RWPE1 (cell line): ENCODE results near the gene BBS12.

ENCODE experiments used
- CTCF ChIA-PET: fragments of 350-600 bp; sonication (Branson Sonifier 250); formaldehyde crosslinking; extraction: SDS; loops from one replicate; lab custom pipeline; 2021; lab: Yijun Ruan, JAX
- POLR2A ChIA-PET: fragments of 400-600 bp; formaldehyde crosslinking; extraction: SDS; loops from one replicate; lab custom pipeline; 2020; ENCODE audit warnings: antibody characterized with exemption; ENCODE audit not compliant: low non-redundant PET; lab: Yijun Ruan, JAX
- DNase-seq: peaks from one replicate; pipeline ENCODE4 v3.0.0; 2012; ENCODE audit warnings: low spot score
- H3K27ac ChIP-seq: fragments of 450-650 bp; 2 replicates; pipeline ENCODE4 v1.5.1; 2017
- CTCF ChIP-seq: fragments of 450-650 bp; conservative IDR thresholded peaks from 2 replicates; pipeline ENCODE4 v1.5.1; 2017; ENCODE audit warnings: low read depth, mild to moderate bottlenecking

BBS12 gene

DNA sequence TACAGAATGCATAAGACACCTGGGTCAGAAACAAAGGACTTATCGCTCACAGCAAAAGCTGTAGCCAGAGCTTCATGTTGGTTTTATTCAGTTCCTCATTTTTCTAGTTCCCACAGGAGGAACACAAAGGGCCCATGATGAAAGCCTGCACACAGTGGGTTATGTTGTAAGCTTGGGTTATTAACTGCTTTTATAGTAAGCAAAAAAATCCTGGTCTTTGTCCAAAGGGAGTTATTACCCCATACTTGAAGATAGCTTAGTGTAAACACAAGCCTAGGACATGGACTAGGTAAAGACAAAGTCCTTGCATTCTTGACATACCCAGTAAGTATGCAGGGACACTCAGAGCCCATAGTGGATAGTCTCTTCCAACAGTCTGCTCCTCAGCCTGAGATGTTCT, 11.7 kb downstream of the BBS12 start:
- no peak overlapping the region for H3K27ac ChIP-seq
- CTCF ChIA-PET: interaction anchor here (1.2 kb wide), 1 partner anchor 14 kb away, joined by 3 read pairs; no protein-coding TSS in a partner anchor
- POLR2A ChIA-PET: no interaction called here
- DNase-seq: no peak
- no peak for TF ChIP-seq CTCF

DNA sequence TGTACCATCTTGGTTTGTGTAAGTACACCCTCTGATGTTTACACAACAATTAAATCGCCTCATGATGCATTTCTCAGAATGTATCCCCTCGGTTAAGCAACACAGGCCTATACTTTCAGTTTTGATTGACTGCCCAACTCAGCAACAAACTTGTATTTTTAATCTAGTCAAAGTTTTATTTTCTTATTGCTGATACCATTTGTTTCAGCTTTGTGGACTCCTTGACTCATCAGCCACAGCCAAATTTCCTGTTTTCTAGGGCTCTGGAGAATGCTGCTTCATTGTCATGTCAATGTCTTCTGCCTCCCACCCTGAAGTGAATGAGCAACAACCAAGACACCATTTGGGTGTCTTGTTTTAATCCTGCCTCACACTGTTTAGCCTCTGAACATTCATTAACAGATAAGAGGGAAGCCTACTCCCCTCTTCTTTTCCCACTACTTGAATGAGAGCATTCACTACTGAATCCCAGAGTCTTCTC, 14.0 kb downstream of the BBS12 start:
- no peak for TF ChIP-seq CTCF

GRCh38 chr4:122747068-122747467, 14.6 kb downstream of the BBS12 start:
- DNase-seq: no peak
- no peak for TF ChIP-seq CTCF
- ChIA-PET POLR2A (no interaction called here), CTCF (no interaction called here)
- H3K27ac ChIP-seq: no peak overlapping the region

More for the DNA sequence above, 14.0 kb downstream of the BBS12 start:
- ChIA-PET POLR2A (no interaction called here), CTCF (no interaction called here)
- H3K27ac ChIP-seq: no peak overlapping the region
- no peak for DNase-seq

DNA sequence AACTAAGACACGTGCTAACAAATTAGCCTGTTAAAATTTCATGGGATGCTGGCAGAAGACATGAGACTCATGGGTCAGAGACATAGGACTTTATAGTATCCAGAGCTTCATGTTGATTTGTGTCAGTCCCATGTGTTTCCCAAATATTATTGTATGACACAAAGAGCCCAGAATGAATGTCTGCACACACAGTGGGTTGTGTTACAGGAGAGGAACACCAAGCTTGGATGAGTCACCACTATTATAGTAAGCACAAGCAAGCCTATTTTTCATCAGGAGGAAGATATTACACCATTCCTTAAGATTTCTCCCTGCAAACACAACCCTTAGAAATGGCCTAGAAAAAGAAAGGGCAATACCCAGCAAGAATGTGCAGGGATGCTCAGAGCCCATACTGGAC, 15.4 kb downstream of the BBS12 start:
- H3K27ac ChIP-seq: no peak overlapping the region
- no peak for TF ChIP-seq CTCF
- CTCF ChIA-PET: interaction anchor here (0.5 kb wide), 1 partner anchor 66 kb away, joined by 3 read pairs; no protein-coding TSS in a partner anchor
- POLR2A ChIA-PET: no interaction called here
- DNase-seq: no peak

DNA sequence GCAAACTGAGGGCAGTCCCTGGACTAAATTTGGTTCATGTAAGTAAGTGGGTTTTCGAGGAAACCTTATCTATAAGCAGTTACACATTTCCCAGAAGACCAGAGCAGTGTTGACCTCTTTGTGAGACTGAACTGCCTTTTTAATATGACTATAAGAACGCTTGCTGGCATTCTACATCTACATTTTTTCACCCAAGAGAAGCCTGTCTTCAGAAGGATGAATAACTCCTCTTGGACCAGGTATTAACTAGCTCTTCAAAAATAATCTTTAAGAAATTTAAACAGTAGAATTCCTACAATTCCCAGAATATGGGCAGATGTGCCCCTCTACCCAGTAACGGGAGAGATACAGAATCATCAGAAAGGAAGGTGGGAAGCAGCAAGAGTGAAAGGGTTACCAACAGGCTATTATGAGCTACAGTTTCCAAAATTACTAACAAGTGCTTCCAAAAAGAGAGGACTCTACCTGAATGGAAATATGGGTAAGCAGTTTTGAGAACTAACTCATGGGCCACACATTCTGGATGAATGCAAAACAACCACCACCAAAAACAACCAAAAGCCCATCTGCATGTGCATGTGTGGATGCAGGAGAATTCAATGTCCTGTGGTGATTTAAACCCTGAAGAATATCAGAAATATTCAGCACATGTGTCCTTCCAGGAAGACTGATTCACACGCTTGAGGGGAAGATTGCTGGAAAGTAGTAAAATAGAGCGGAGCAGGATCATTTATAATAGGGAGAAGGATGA, 17.4 kb downstream of the BBS12 start:
- ChIA-PET POLR2A (no interaction called here), CTCF (no interaction called here)
- TF ChIP-seq CTCF: no peak
- no peak overlapping the region for H3K27ac ChIP-seq
- no peak for DNase-seq

DNA sequence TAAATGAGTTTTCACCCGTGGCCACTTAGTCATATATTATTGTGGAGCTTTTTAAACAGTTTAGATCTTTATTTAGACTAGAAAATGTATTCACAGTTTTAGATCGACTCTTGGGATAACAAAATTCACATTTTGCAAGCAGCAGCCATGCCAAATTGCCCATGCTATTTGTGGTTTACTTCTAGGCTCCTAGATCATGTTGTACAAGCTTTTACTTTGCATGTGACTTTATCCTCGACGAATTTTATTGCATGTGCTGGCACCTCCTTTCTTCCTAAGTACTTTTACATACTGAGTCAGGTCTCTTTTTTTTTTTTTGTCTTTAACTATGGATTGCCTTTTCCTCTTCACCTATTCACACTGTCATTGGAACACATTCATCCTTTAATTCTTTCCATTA, 23.2 kb downstream of the BBS12 start:
- CTCF ChIA-PET: interaction anchor here (0.6 to 1.7 kb wide), 2 partner anchors 140 to 159 kb away, joined by 4 to 11 read pairs; no protein-coding TSS in a partner anchor
- no peak overlapping the region for H3K27ac ChIP-seq
- POLR2A ChIA-PET: no interaction called here
- no peak for DNase-seq
- no peak for TF ChIP-seq CTCF
